Naive thymus-derived CD4-positive, alpha-beta T cell (primary cell): Measurements from ENCODE around the gene NOG. TPM values are rescaled to one million over a fixed set of nuclear protein-coding genes. Genes with fewer than 3 reads are reported as not detected.

ENCODE experiments used
- ATAC-seq: fragments of 150-1000 bp; cut with Tn5 transposase; 2 replicates; pipeline ENCODE4 v1.10.0; 2021; ENCODE audit warnings: mild to moderate bottlenecking, moderate library complexity
- CTCF ChIA-PET: fragments of 350-600 bp; sonication (Branson Sonifier 250); formaldehyde crosslinking; loops from one replicate; lab custom pipeline; 2021; ENCODE audit warnings: antibody characterized with exemption; lab: Charles Lee
- POLR2A ChIA-PET: fragments of 350-600 bp; sonication (Branson Sonifier 250); formaldehyde crosslinking; loops from one replicate; lab custom pipeline; 2021; ENCODE audit warnings: antibody characterized with exemption, inconsistent platforms; lab: Charles Lee
- DNase-seq, 9 donors: peaks; one replicate each; pipeline versions ENCODE4 v3.0.0 to v3.0.0-alpha.2; 2020 to 2022; ENCODE audit warnings: mixed read lengths in 1 of 9
- H3K27ac ChIP-seq: one replicate; pipeline ENCODE4 v1.7.0; 2013; ENCODE audit warnings: mild to moderate bottlenecking, low read depth, low read length, moderate library complexity
- H3K27me3 ChIP-seq, 2 donors: one replicate each; pipeline ENCODE4 v1.7.0; 2013; ENCODE audit warnings: low read length in 2 of 2, mild to moderate bottlenecking in 2 of 2, moderate library complexity in 2 of 2; ENCODE audit not compliant: control insufficient read depth in 2 of 2, insufficient read depth in 2 of 2
- H3K36me3 ChIP-seq, 3 experiments: 1 replicate in 2 of 3; 2 replicates in 1 of 3; pipeline ENCODE4 v1.7.0; 2013; ENCODE audit warnings: low read length in 3 of 3, mild to moderate bottlenecking in 3 of 3, moderate library complexity in 1 of 3; ENCODE audit not compliant: insufficient read depth in 3 of 3, control insufficient read depth in 2 of 3
- H3K4me1 ChIP-seq, 2 donors: one replicate each; pipeline ENCODE4 v1.7.0; 2013; ENCODE audit warnings: low read length in 2 of 2, mild to moderate bottlenecking in 2 of 2, moderate library complexity in 1 of 2; ENCODE audit not compliant: control insufficient read depth in 2 of 2, insufficient read depth in 2 of 2
- H3K4me3 ChIP-seq: 2 replicates; pipeline ENCODE4 v1.7.0; 2013; ENCODE audit warnings: mild to moderate bottlenecking, low read length
- H3K9me3 ChIP-seq, 3 experiments: 1 replicate in 2 of 3; 2 replicates in 1 of 3; pipeline ENCODE4 v1.7.0; 2013; ENCODE audit warnings: low read length in 3 of 3; ENCODE audit not compliant: control insufficient read depth in 2 of 3
- H3K27ac Mint-ChIP-seq, 9 donors: one replicate each; pipeline ENCODE4 v1.8.0; 2020 to 2022; ENCODE audit warnings: mixed read lengths in 9 of 9, mild to moderate bottlenecking in 8 of 9, moderate library complexity in 5 of 9, inconsistent platforms in 2 of 9
- H3K27me3 Mint-ChIP-seq, 5 donors: one replicate each; pipeline ENCODE4 v1.8.0; 2021 to 2022; ENCODE audit warnings: mixed read lengths in 5 of 5, mild to moderate bottlenecking in 1 of 5
- H3K36me3 Mint-ChIP-seq, 5 donors: one replicate each; pipeline ENCODE4 v1.8.0; 2020 to 2022; ENCODE audit warnings: mixed read lengths in 5 of 5, mild to moderate bottlenecking in 3 of 5, inconsistent platforms in 1 of 5
- H3K4me1 Mint-ChIP-seq, 7 donors: one replicate each; pipeline ENCODE4 v1.8.0; 2020 to 2022; ENCODE audit warnings: mixed read lengths in 7 of 7, mild to moderate bottlenecking in 3 of 7, inconsistent platforms in 1 of 7
- H3K4me3 Mint-ChIP-seq, 10 donors: one replicate each; pipeline ENCODE4 v1.8.0; 2020 to 2022; ENCODE audit warnings: mild to moderate bottlenecking in 10 of 10, mixed read lengths in 10 of 10, moderate library complexity in 6 of 10, inconsistent platforms in 2 of 10
- H3K9me3 Mint-ChIP-seq, 11 donors: one replicate each; pipeline ENCODE4 v1.8.0; 2020 to 2022; ENCODE audit warnings: mixed read lengths in 11 of 11, mild to moderate bottlenecking in 4 of 11, inconsistent platforms in 1 of 11, moderate library complexity in 1 of 11
- intact Hi-C, 2 donors: fragments of 100-400 bp; cut with micrococcal nuclease; formaldehyde crosslinking; loops; one replicate each; pipeline ENCODE4 v1.15.1; 2023
- polyA plus RNA-seq, 2 donors: library from polyadenylated mRNA; unstranded; fragments of 300-500 nt; fragmentation: Illumina TruSeq; gene quantifications; one replicate each; pipeline ENCODE4 v1.2.3, GENCODE V29; 2021
- total RNA-seq, 6 experiments: library from RNA in 5 of 6; stranded (reverse) in 5 of 6; gene quantifications; 1 replicate in 5 of 6; 2 replicates in 1 of 6; pipeline ENCODE4 v1.2.3 and lab custom pipeline; 2021 to 2026

NOG gene
- total and polyA plus RNA-seq, 7 experiments from 2014 or later = 0.12 to 169 (median 65.1) TPM

DNA sequence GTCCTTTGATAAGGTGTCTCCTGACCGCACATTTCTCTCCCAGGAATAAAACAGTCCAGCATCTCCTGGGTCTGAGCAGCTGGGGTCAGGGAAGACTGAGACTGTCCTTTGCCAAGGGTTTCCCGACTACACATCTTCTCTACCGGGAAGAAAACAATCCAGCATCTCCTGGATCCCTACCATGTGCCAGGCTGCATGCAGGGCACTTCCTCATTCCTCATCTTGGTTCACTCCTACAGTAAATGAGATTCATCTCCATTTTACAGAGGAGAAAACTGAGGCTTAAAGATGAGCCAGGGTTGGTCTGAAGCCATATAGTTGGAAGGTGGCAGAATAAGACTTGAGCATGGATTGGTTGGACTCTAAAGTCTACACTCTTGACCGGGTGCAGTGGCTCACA is 36.7 kb downstream of the NOG start:
- H3K27ac Mint-ChIP-seq = peak overlapping the region in 3 of 9 donors; percentile 4 to 25 (median 12)
- peaks cover 0 to 31% (median 9%) of the 10 kb centered on the region in 7 donors for H3K4me1 Mint-ChIP-seq
- Histone ChIP-seq H3K27me3 (no peaks in the 10 kb centered on the region), H3K27ac (no peak overlapping the region), H3K36me3 (no peaks in the 10 kb centered on the region), H3K9me3 (no peaks in the 10 kb centered on the region), H3K4me1 (peaks cover 0 to 10% of the 10 kb centered on the region in 2 donors), H3K4me3 (no peak overlapping the region)
- DNase-seq (no peak), ATAC-seq (no peak)
- POLR2A ChIA-PET = interaction anchor here (0.7 to 4.8 kb wide), 8 partner anchors 8 to 125 kb away, joined by 3 to 52 read pairs (median 10); partner anchors contain the start of gene NOG
- no peaks in the 10 kb centered on the region for H3K9me3 Mint-ChIP-seq
- peaks cover 0 to 8% (median 0%) of the 10 kb centered on the region in 5 donors for H3K27me3 Mint-ChIP-seq
- intact Hi-C loops = no loop called here
- no peak overlapping the region for H3K4me3 Mint-ChIP-seq
- H3K36me3 Mint-ChIP-seq = no peaks in the 10 kb centered on the region
- CTCF ChIA-PET = interaction anchor here (1.1 to 2.9 kb wide), 9 partner anchors 10 to 150 kb away, joined by 3 to 26 read pairs (median 6); partner anchors contain the start of gene NOG

GRCh38 chr17:56633681-56634080 is 40.2 kb downstream of the NOG start:
- peak overlapping the region in 1 of 9 donors; percentile 2 for H3K27ac Mint-ChIP-seq
- H3K27ac ChIP-seq = no peak overlapping the region
- no peaks in the 10 kb centered on the region for H3K9me3 ChIP-seq
- no peak overlapping the region for H3K4me3 ChIP-seq
- H3K4me3 Mint-ChIP-seq = no peak overlapping the region
- H3K36me3 ChIP-seq = no peaks in the 10 kb centered on the region
- H3K9me3 Mint-ChIP-seq = no peaks in the 10 kb centered on the region
- CTCF ChIA-PET = no interaction called here
- peaks cover 0 to 33% (median 9%) of the 10 kb centered on the region in 7 donors for H3K4me1 Mint-ChIP-seq
- intact Hi-C loops = no loop called here
- POLR2A ChIA-PET = interaction anchor here (0.6 to 1.5 kb wide), 4 partner anchors 11 to 41 kb away, joined by 3 to 5 read pairs (median 4); partner anchors contain the start of gene NOG
- DNase-seq (no peak), ATAC-seq (no peak)
- no peaks in the 10 kb centered on the region for H3K36me3 Mint-ChIP-seq
- H3K4me1 ChIP-seq = peaks cover 0 to 10% of the 10 kb centered on the region in 2 donors
- peaks cover 0 to 5% (median 0%) of the 10 kb centered on the region in 5 donors for H3K27me3 Mint-ChIP-seq
- no peaks in the 10 kb centered on the region for H3K27me3 ChIP-seq

- CTCF ChIA-PET = interaction anchor here (1.9 to 2.7 kb wide), 2 partner anchors 21 to 42 kb away, joined by 5 to 10 read pairs; partner anchors contain the start of gene NOG
- Histone ChIP-seq H3K9me3 (no peaks in the 10 kb centered on the region), H3K27ac (no peak overlapping the region), H3K27me3 (no peaks in the 10 kb centered on the region), H3K36me3 (no peaks in the 10 kb centered on the region), H3K4me3 (no peak overlapping the region), H3K4me1 (no peaks in the 10 kb centered on the region)
- intact Hi-C loops = no loop called here
- Mint-ChIP-seq H3K27me3 (peaks cover 0 to 6% (median 0%) of the 10 kb centered on the region in 5 donors), H3K9me3 (peaks cover 0 to 2% (median 0%) of the 10 kb centered on the region in 11 donors), H3K27ac (peak overlapping the region in 1 of 9 donors; percentile 43), H3K4me3 (no peak overlapping the region), H3K36me3 (no peaks in the 10 kb centered on the region), H3K4me1 (peaks cover 0 to 39% (median 12%) of the 10 kb centered on the region in 7 donors)
- POLR2A ChIA-PET = interaction anchor here (2.1 kb wide), 1 partner anchor 26 kb away, joined by 7 read pairs; no protein-coding TSS in a partner anchor
- ATAC-seq = no peak
- no peak for DNase-seq
Measured at GRCh38 chr17:56635641-56636040, 42.1 kb downstream of the NOG start.

DNA sequence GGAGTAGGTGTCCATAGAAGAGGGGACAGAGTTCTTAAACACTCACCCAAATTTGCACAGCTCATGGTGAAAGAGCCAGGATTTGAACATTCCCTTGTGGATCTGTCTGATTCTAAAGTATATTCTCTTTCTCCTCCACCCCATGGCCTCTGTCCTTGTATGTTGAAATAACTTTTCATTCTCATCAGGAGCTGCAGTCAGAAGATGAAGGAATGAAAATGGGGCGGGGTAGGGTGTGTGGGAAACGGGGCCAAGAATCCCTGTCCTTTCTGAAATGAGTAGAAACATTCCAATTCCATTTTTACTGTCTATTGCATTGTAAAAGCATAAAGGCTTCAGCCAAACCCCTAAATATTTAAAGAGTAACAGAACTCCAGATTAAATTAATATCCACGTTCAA is 42.8 kb downstream of the NOG start:
- no peak overlapping the region for H3K27ac ChIP-seq
- no peak for ATAC-seq
- H3K4me1 ChIP-seq = no peaks in the 10 kb centered on the region
- ChIA-PET POLR2A (no interaction called here), CTCF (interaction anchor here (0.6 to 2.7 kb wide), 5 partner anchors 14 to 43 kb away, joined by 3 to 10 read pairs (median 5); partner anchors contain the start of gene NOG)
- H3K4me1 Mint-ChIP-seq = peaks cover 0 to 39% (median 13%) of the 10 kb centered on the region in 7 donors
- H3K27me3 ChIP-seq = no peaks in the 10 kb centered on the region
- H3K36me3 Mint-ChIP-seq = no peaks in the 10 kb centered on the region
- no peak overlapping the region for H3K4me3 ChIP-seq
- H3K9me3 Mint-ChIP-seq = peaks cover 0 to 4% (median 0%) of the 10 kb centered on the region in 11 donors
- H3K4me3 Mint-ChIP-seq = no peak overlapping the region
- intact Hi-C loops = no loop called here
- no peak overlapping the region for H3K27ac Mint-ChIP-seq
- no peak for DNase-seq
- no peaks in the 10 kb centered on the region for H3K9me3 ChIP-seq
- no peaks in the 10 kb centered on the region for H3K36me3 ChIP-seq
- peaks cover 0 to 6% (median 0%) of the 10 kb centered on the region in 5 donors for H3K27me3 Mint-ChIP-seq

DNA sequence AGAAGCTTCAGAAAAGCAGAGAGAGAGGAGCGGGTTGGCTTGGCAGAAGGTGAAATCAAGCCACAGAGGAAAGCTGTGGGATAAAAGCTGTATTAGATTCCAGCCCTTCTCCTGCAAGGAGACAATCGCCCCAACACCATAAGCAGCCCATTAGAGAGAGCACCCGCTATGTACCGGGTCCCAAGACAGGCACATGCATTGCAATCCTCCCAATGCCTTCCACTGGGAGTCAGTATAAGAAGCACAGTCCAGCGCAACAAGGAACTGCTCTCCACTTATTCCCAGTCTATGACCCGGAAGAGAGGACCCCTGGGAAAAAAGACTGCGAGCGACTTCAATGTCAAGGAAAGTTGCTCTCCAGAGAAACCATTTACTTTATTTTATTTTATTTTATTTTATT is 43.8 kb downstream of the NOG start:
- peaks cover 0 to 4% (median 0%) of the 10 kb centered on the region in 11 donors for H3K9me3 Mint-ChIP-seq
- Histone ChIP-seq H3K9me3 (no peaks in the 10 kb centered on the region), H3K27me3 (no peaks in the 10 kb centered on the region), H3K4me1 (no peaks in the 10 kb centered on the region), H3K36me3 (no peaks in the 10 kb centered on the region), H3K27ac (no peak overlapping the region), H3K4me3 (no peak overlapping the region)
- POLR2A ChIA-PET = interaction anchor here (0.9 to 1.6 kb wide), 4 partner anchors 7 to 26 kb away, joined by 3 to 4 read pairs (median 4); no protein-coding TSS in a partner anchor
- peaks cover 0 to 12% (median 0%) of the 10 kb centered on the region in 5 donors for H3K27me3 Mint-ChIP-seq
- H3K4me1 Mint-ChIP-seq = peaks cover 0 to 32% (median 13%) of the 10 kb centered on the region in 7 donors
- ATAC-seq = no peak
- no peaks in the 10 kb centered on the region for H3K36me3 Mint-ChIP-seq
- no peak overlapping the region for H3K4me3 Mint-ChIP-seq
- intact Hi-C loops = no loop called here
- H3K27ac Mint-ChIP-seq = peak overlapping the region in 1 of 9 donors; percentile 57
- CTCF ChIA-PET = interaction anchor here (1.2 to 2.7 kb wide), 4 partner anchors 23 to 44 kb away, joined by 4 to 10 read pairs (median 6); partner anchors contain the start of gene NOG
- DNase-seq = no peak

- H3K4me1 ChIP-seq = no peaks in the 10 kb centered on the region
- Mint-ChIP-seq H3K36me3 (no peaks in the 10 kb centered on the region), H3K4me3 (no peak overlapping the region), H3K9me3 (peaks cover 0 to 4% (median 0%) of the 10 kb centered on the region in 11 donors), H3K27me3 (peaks cover 0 to 15% (median 0%) of the 10 kb centered on the region in 5 donors), H3K4me1 (peaks cover 0 to 30% (median 13%) of the 10 kb centered on the region in 7 donors), H3K27ac (no peak overlapping the region)
- no peaks in the 10 kb centered on the region for H3K27me3 ChIP-seq
- H3K9me3 ChIP-seq = no peaks in the 10 kb centered on the region
- H3K36me3 ChIP-seq = no peaks in the 10 kb centered on the region
- H3K27ac ChIP-seq = no peak overlapping the region
- CTCF ChIA-PET = interaction anchor here (0.7 to 2.9 kb wide), 6 partner anchors 9 to 45 kb away, joined by 3 to 29 read pairs (median 6); partner anchors contain the start of gene NOG
- POLR2A ChIA-PET = interaction anchor here (1.2 to 1.6 kb wide), 3 partner anchors 15 to 32 kb away, joined by 3 to 4 read pairs (median 4); no protein-coding TSS in a partner anchor
- ATAC-seq = no peak
- DNase-seq = no peak
- H3K4me3 ChIP-seq = no peak overlapping the region
- intact Hi-C loops = no loop called here
Measured at GRCh38 chr17:56638591-56639051, 45.1 kb downstream of the NOG start.
